GM18867 (cell line): ENCODE data around the gene GINS2.

Experiments used
- ATAC-seq: cut with Tn5 transposase; IDR thresholded peaks from one replicate; pipeline ENCODE4 v1.9.1; 2021; ENCODE audit warnings: mild to moderate bottlenecking, moderate library complexity; ENCODE audit not compliant: unreplicated experiment

GINS2 gene

GRCh38 chr16:85628265-85628556, 60.5 kb downstream of the GINS2 start:
- no peak for ATAC-seq

- no peak for ATAC-seq
Measured at GRCh38 chr16:85627526-85628264, 61.1 kb downstream of the GINS2 start.

GRCh38 chr16:85627089-85627488, 61.7 kb downstream of the GINS2 start:
- ATAC-seq: no peak
